Medulla oblongata (tissue), 1 donor: Measurements from ENCODE around the gene FIGN.

Source experiments
- DNase-seq: peaks from one replicate; pipeline ENCODE4 v3.0.0-alpha.2; 2015; ENCODE audit errors: extremely low spot score

The FIGN gene

GRCh38 chr2:163735685-163736432 lies at the start of gene FIGN:
Gene FIGN (minus strand): TSS chr2:163736008. CDS start chr2:163734927, 1,081 bp downstream.
- DNase-seq: peak; percentile 80

- DNase-seq: no peak
Measured at GRCh38 chr2:163785162-163785561, 49.4 kb upstream of the FIGN start.

- DNase-seq: no peak
Measured at GRCh38 chr2:163779970-163780597, 44.3 kb upstream of the FIGN start.

GRCh38 chr2:163778045-163778781 lies 42.4 kb upstream of the FIGN start:
- DNase-seq: no peak

GRCh38 chr2:163775304-163775703 lies 39.5 kb upstream of the FIGN start:
- no peak for DNase-seq

- no peak for DNase-seq
Measured at GRCh38 chr2:163774862-163775261, 39.1 kb upstream of the FIGN start.

- DNase-seq: no peak
Measured at GRCh38 chr2:163773276-163773675, 37.5 kb upstream of the FIGN start.

- no peak for DNase-seq
Measured at GRCh38 chr2:163771596-163771995, 35.8 kb upstream of the FIGN start.

GRCh38 chr2:163768881-163769695 lies 33.3 kb upstream of the FIGN start:
- DNase-seq: no peak

GRCh38 chr2:163767097-163767496 lies 31.3 kb upstream of the FIGN start:
- DNase-seq: no peak

- DNase-seq: no peak
Measured at GRCh38 chr2:163764566-163764965, 28.8 kb upstream of the FIGN start.

- no peak for DNase-seq
Measured at GRCh38 chr2:163759013-163759412, 23.2 kb upstream of the FIGN start.

GRCh38 chr2:163757814-163758213 lies 22.0 kb upstream of the FIGN start:
- no peak for DNase-seq

GRCh38 chr2:163756588-163756987 lies 20.8 kb upstream of the FIGN start:
- no peak for DNase-seq

GRCh38 chr2:163755366-163755765 lies 19.6 kb upstream of the FIGN start:
- DNase-seq: no peak

- DNase-seq: no peak
Measured at GRCh38 chr2:163753726-163754125, 17.9 kb upstream of the FIGN start.

- DNase-seq: no peak
Measured at GRCh38 chr2:163752267-163752666, 16.5 kb upstream of the FIGN start.

- DNase-seq: no peak
Measured at GRCh38 chr2:163751696-163752095, 15.9 kb upstream of the FIGN start.

- no peak for DNase-seq
Measured at GRCh38 chr2:163748420-163748819, 12.6 kb upstream of the FIGN start.

- no peak for DNase-seq
Measured at GRCh38 chr2:163741435-163741834, 5.6 kb upstream of the FIGN start.

GRCh38 chr2:163737563-163737962 lies 1.8 kb upstream of the FIGN start:
- DNase-seq: no peak

GRCh38 chr2:163737190-163737439 lies 1.3 kb upstream of the FIGN start:
- DNase-seq: no peak
